GM23338 (cell line): ENCODE data around the gene HCN2. TPM values are rescaled to one million over a fixed set of nuclear protein-coding genes. Genes with fewer than 3 reads are reported as not detected.

Experiments used
- ATAC-seq: fragments of 200-7000 bp; cut with Tn5 transposase; 3 replicates; pipeline ENCODE4 v1.9.1; 2020
- DNase-seq: peaks from one replicate; pipeline ENCODE4 v3.0.0-alpha.2; 2015; ENCODE audit warnings: low spot score
- H2AFZ ChIP-seq: fragments of 200-600 bp; sonication (generic); 2 replicates; pipeline ENCODE4 v1.8.0; 2016; ENCODE audit warnings: antibody characterized with exemption, mild to moderate bottlenecking, moderate library complexity
- H3F3A ChIP-seq: fragments of 200-600 bp; sonication (generic); replicated peaks from 2 replicates; pipeline ENCODE4 v1.8.0; 2017; ENCODE audit warnings: antibody characterized with exemption, mixed run types, low read depth
- H3K27ac ChIP-seq: fragments of 200-600 bp; sonication (generic); 2 replicates; pipeline ENCODE4 v1.6.1; 2016; ENCODE audit warnings: low read depth
- H3K27me3 ChIP-seq: fragments of 200-600 bp; sonication (generic); 2 replicates; pipeline ENCODE4 v1.8.0; 2016; ENCODE audit warnings: mild to moderate bottlenecking, mixed run types, moderate library complexity; ENCODE audit not compliant: insufficient read depth
- H3K36me3 ChIP-seq: fragments of 200-600 bp; sonication (generic); 2 replicates; pipeline ENCODE4 v1.8.0; 2016; ENCODE audit warnings: mild to moderate bottlenecking; ENCODE audit not compliant: insufficient read depth
- H3K4me1 ChIP-seq: fragments of 200-600 bp; sonication (generic); 2 replicates; pipeline ENCODE4 v1.8.0; 2016; ENCODE audit warnings: mild to moderate bottlenecking, moderate library complexity; ENCODE audit not compliant: insufficient read depth
- H3K4me2 ChIP-seq: fragments of 200-600 bp; sonication (generic); 2 replicates; pipeline ENCODE4 v1.7.1; 2017; ENCODE audit warnings: mixed run types
- H3K4me3 ChIP-seq: fragments of 200-600 bp; sonication (generic); 2 replicates; pipeline ENCODE4 v1.6.1; 2016; ENCODE audit warnings: mixed run types
- H3K79me2 ChIP-seq: fragments of 200-600 bp; sonication (generic); replicated peaks from 2 replicates; pipeline ENCODE4 v1.8.0; 2017; ENCODE audit warnings: mild to moderate bottlenecking; ENCODE audit not compliant: insufficient read depth
- H3K9me2 ChIP-seq: fragments of 200-600 bp; sonication (generic); 2 replicates; pipeline ENCODE4 v1.8.0; 2017; ENCODE audit not compliant: insufficient read depth
- H4K20me1 ChIP-seq: fragments of 200-600 bp; sonication (generic); replicated peaks from 2 replicates; pipeline ENCODE4 v1.8.0; 2017; ENCODE audit warnings: mild to moderate bottlenecking; ENCODE audit not compliant: insufficient read depth
- H3K27ac Mint-ChIP-seq: 2 replicates; pipeline ENCODE4 v1.8.0; 2020; ENCODE audit warnings: inconsistent platforms, mild to moderate bottlenecking, moderate library complexity, mixed read lengths
- H3K27me3 Mint-ChIP-seq: 3 replicates; pipeline ENCODE4 v1.8.0; 2022; ENCODE audit warnings: low read depth, mild to moderate bottlenecking, moderate library complexity, mixed read lengths, inconsistent platforms; ENCODE audit not compliant: insufficient read depth, poor library complexity
- H3K36me3 Mint-ChIP-seq: 3 replicates; pipeline ENCODE4 v1.8.0; 2021; ENCODE audit warnings: low read depth, mild to moderate bottlenecking, inconsistent platforms, moderate library complexity, mixed read lengths
- H3K4me1 Mint-ChIP-seq: 3 replicates; pipeline ENCODE4 v1.8.0; 2020; ENCODE audit warnings: mild to moderate bottlenecking, inconsistent platforms, mixed read lengths
- H3K4me3 Mint-ChIP-seq: 3 replicates; pipeline ENCODE4 v1.8.0; 2021; ENCODE audit warnings: moderate library complexity, mild to moderate bottlenecking, inconsistent platforms, mixed read lengths
- H3K9me3 Mint-ChIP-seq: 3 replicates; pipeline ENCODE4 v1.8.0; 2020; ENCODE audit warnings: moderate library complexity, mild to moderate bottlenecking, inconsistent platforms, mixed read lengths
- CREB1 ChIP-seq: fragments of 250-450 bp; sonication (Bioruptor Pico); IDR thresholded peaks from 2 replicates; pipeline ENCODE4 v1.5.0; 2020; ENCODE audit warnings: low read depth, mild to moderate bottlenecking, moderate library complexity
- CTCF ChIP-seq, 2 experiments: fragments of 200-600 bp in 1 of 2; sonication (generic) in 1 of 2; conservative IDR thresholded peaks; 2 replicates each; pipeline versions ENCODE4 v1.5.1 to v1.6.1; 2016 to 2017; ENCODE audit warnings: antibody characterized with exemption in 2 of 2, low read depth in 2 of 2, mild to moderate bottlenecking in 2 of 2, moderate library complexity in 1 of 2
- EZH2 ChIP-seq: fragments of 200-600 bp; sonication (generic); IDR thresholded peaks from one replicate; pipeline ENCODE4 v1.8.0; 2017; ENCODE audit warnings: antibody characterized with exemption, mild to moderate bottlenecking, low read depth; ENCODE audit not compliant: unreplicated experiment
- EZH2phosphoT487 ChIP-seq: fragments of 200-600 bp; sonication (generic); IDR thresholded peaks from one replicate; pipeline ENCODE4 v1.8.1; 2018; ENCODE audit warnings: antibody characterized with exemption; ENCODE audit not compliant: unreplicated experiment
- JUNB ChIP-seq: IDR thresholded peaks from one replicate; pipeline ENCODE4 v1.6.1; 2016; ENCODE audit warnings: antibody characterized with exemption; ENCODE audit not compliant: unreplicated experiment
- POLR2AphosphoS5 ChIP-seq: IDR thresholded peaks from 2 replicates; pipeline ENCODE4 v1.6.1; 2016; ENCODE audit warnings: antibody characterized with exemption, low read depth
- ZNF331 ChIP-seq: fragments of 250-450 bp; sonication (Bioruptor Pico); IDR thresholded peaks from 2 replicates; pipeline ENCODE4 v1.5.0; 2020; ENCODE audit warnings: low read depth, mild to moderate bottlenecking, moderate library complexity
- ZNF462 ChIP-seq: fragments of 250-450 bp; sonication (Bioruptor Pico); IDR thresholded peaks from 2 replicates; pipeline ENCODE4 v1.5.0; 2020; ENCODE audit warnings: mild to moderate bottlenecking, moderate library complexity
- polyA plus RNA-seq: library from polyadenylated mRNA; unstranded; fragments of >200 nt; fragmentation: Nextera tagmentation; extraction: Ambion mirVana; gene quantifications from 2 replicates; pipeline ENCODE4 v1.2.1, GENCODE V29; 2016
- total RNA-seq: library from RNA; depleted of rRNA; stranded (reverse); fragments of >200 nt; shearing (Covaris generic); gene quantifications from 2 replicates; pipeline ENCODE4 v1.2.3, GENCODE V29; 2014

Gene HCN2
- total and polyA plus RNA-seq, 2 experiments from 2014 or later: 0.06 to 2.9 TPM

- Histone ChIP-seq H2AFZ (no peak overlapping the region), H3K4me1 (peaks cover 5% of the 10 kb centered on the region), H3K36me3 (no peaks in the 10 kb centered on the region; the same call in 1 of the 2 replicates), H3K79me2 (peaks cover 55% of the 10 kb centered on the region), H4K20me1 (peaks cover 44% of the 10 kb centered on the region), H3K4me3 (no peak overlapping the region), H3K27me3 (no peaks in the 10 kb centered on the region), H3F3A (peaks cover 22% of the 10 kb centered on the region), H3K9me2 (no peaks in the 10 kb centered on the region), H3K4me2 (no peak overlapping the region), H3K27ac (no peak overlapping the region)
- Mint-ChIP-seq H3K4me3 (no peak overlapping the region), H3K27ac (no peak overlapping the region), H3K4me1 (peaks cover 15% of the 10 kb centered on the region), H3K36me3 (peaks cover 28% of the 10 kb centered on the region), H3K27me3 (peaks cover 20% of the 10 kb centered on the region), H3K9me3 (no peaks in the 10 kb centered on the region)
- DNase-seq: no peak
- TF ChIP-seq EZH2 (no peak), ZNF462 (CRISPR knock-in tag) (no peak), CTCF (conservative IDR thresholded peaks at IDR 0.05; ENCODE audit: low read depth in 2 of 2) (no peak), EZH2phosphoT487 (no peak), ZNF331 (CRISPR knock-in tag) (no peak), POLR2AphosphoS5 (no peak), CREB1 (CRISPR knock-in tag) (no peak), JUNB (no peak)
- ATAC-seq: no peak
These were observed 9.9 kb upstream of the HCN2 start for GRCh38 chr19:579842-580155.
